Natural killer cell (primary cell): Measurements from ENCODE around the gene CCKAR. TPM values are rescaled to one million over a fixed set of nuclear protein-coding genes. Genes with fewer than 3 reads are reported as not detected.

ENCODE experiments used
- ATAC-seq, 3 donors: fragments of 150-1000 bp in 2 of 3; fragments of 200-7000 bp in 1 of 3; cut with Tn5 transposase; 1 replicate in 1 of 3; 2 replicates in 2 of 3; pipeline ENCODE4 v1.10.0; 2021; ENCODE audit warnings: mild to moderate bottlenecking in 2 of 3, moderate library complexity in 2 of 3
- DNase-seq, 2 donors: peaks; one replicate each; pipeline versions ENCODE4 v3.0.0 to v3.0.0-alpha.2; 2013 to 2021; ENCODE audit warnings: mixed read lengths in 1 of 2
- H3K27ac ChIP-seq: one replicate; pipeline ENCODE4 v1.5.1; 2013; ENCODE audit warnings: mild to moderate bottlenecking, low read length
- H3K27me3 ChIP-seq: one replicate; pipeline ENCODE4 v1.6.1; 2013; ENCODE audit warnings: low read length; ENCODE audit not compliant: control insufficient read depth, insufficient read depth
- H3K36me3 ChIP-seq: one replicate; pipeline ENCODE4 v1.6.1; 2013; ENCODE audit warnings: low read length; ENCODE audit not compliant: control insufficient read depth, insufficient read depth
- H3K4me1 ChIP-seq: one replicate; pipeline ENCODE4 v1.6.1; 2013; ENCODE audit warnings: low read length; ENCODE audit not compliant: control insufficient read depth, insufficient read depth
- H3K4me3 ChIP-seq: one replicate; pipeline ENCODE4 v1.5.1; 2013; ENCODE audit warnings: low read length
- H3K9me3 ChIP-seq: one replicate; pipeline ENCODE4 v1.6.1; 2013; ENCODE audit warnings: low read length; ENCODE audit not compliant: control insufficient read depth, insufficient read depth
- H3K27ac Mint-ChIP-seq, 2 donors: one replicate each; pipeline ENCODE4 v1.8.0; 2022; ENCODE audit warnings: mild to moderate bottlenecking in 2 of 2, mixed read lengths in 2 of 2, moderate library complexity in 1 of 2
- H3K27me3 Mint-ChIP-seq, 2 donors: one replicate each; pipeline ENCODE4 v1.8.0; 2022; ENCODE audit warnings: low read depth in 2 of 2, mixed read lengths in 2 of 2
- H3K36me3 Mint-ChIP-seq: one replicate; pipeline ENCODE4 v1.8.0; 2022; ENCODE audit warnings: mixed read lengths
- H3K4me1 Mint-ChIP-seq, 2 donors: one replicate each; pipeline ENCODE4 v1.8.0; 2022; ENCODE audit warnings: mixed read lengths in 2 of 2
- H3K4me3 Mint-ChIP-seq: one replicate; pipeline ENCODE4 v1.8.0; 2022; ENCODE audit warnings: mild to moderate bottlenecking, moderate library complexity, mixed read lengths
- H3K9me3 Mint-ChIP-seq, 2 donors: one replicate each; pipeline ENCODE4 v1.8.0; 2022; ENCODE audit warnings: mixed read lengths in 2 of 2
- CTCF ChIP-seq: fragments of 200-600 bp; IDR thresholded peaks from one replicate; pipeline ENCODE4 v1.8.0; 2022; ENCODE audit warnings: antibody characterized with exemption
- WGBS: methylation state at CpG from one replicate; pipeline ENCODE4 v1.1.7; 2013; ENCODE audit warnings: missing lambda C conversion rate; ENCODE audit not compliant: insufficient coverage; 5-methylcytosine and 5-hydroxymethylcytosine counted together
- intact Hi-C: fragments of 100-400 bp; cut with micrococcal nuclease; formaldehyde crosslinking; loops from one replicate; pipeline ENCODE4 v1.14.2; 2022
- total RNA-seq, 4 donors: library from RNA; stranded (reverse); fragments of 120-200 nt in 1 of 4; gene quantifications; one replicate each; pipeline versions ENCODE4 v1.2.3 to v1.2.4, GENCODE V29; 2013 to 2022

Gene CCKAR
- total RNA-seq, 3 donors from 2014 or later (not counting 1 experiment from before 2014, with no cell fraction given), result not detected

- H3K27me3 ChIP-seq, result no peaks in the 10 kb centered on the region
- H3K9me3 ChIP-seq, result no peaks in the 10 kb centered on the region
- Mint-ChIP-seq H3K36me3 (no peaks in the 10 kb centered on the region), H3K4me1 (no peaks in the 10 kb centered on the region), H3K9me3 (no peaks in the 10 kb centered on the region), H3K27ac (no peak overlapping the region), H3K27me3 (peaks cover 14 to 38% of the 10 kb centered on the region in 2 donors), H3K4me3 (no peak overlapping the region)
- WGBS, result 61% methylated on average over 4 of the region's 4 CpGs
- H3K27ac ChIP-seq, result no peak overlapping the region
- DNase-seq, result no peak
- TF ChIP-seq CTCF, result no peak
- ATAC-seq, result no peak
- H3K36me3 ChIP-seq, result no peaks in the 10 kb centered on the region
- H3K4me3 ChIP-seq, result no peak overlapping the region
- H3K4me1 ChIP-seq, result no peaks in the 10 kb centered on the region
- intact Hi-C loops, result no loop called here
Measured at GRCh38 chr4:26510334-26510964, 20.2 kb upstream of the CCKAR start.

- Mint-ChIP-seq H3K27ac (no peak overlapping the region), H3K4me3 (no peak overlapping the region), H3K9me3 (no peaks in the 10 kb centered on the region), H3K4me1 (no peaks in the 10 kb centered on the region), H3K27me3 (peaks cover 11 to 31% of the 10 kb centered on the region in 2 donors), H3K36me3 (no peaks in the 10 kb centered on the region)
- H3K36me3 ChIP-seq, result no peaks in the 10 kb centered on the region
- no peak overlapping the region for H3K27ac ChIP-seq
- no peak overlapping the region for H3K4me3 ChIP-seq
- no peak for TF ChIP-seq CTCF
- DNase-seq, result no peak
- no peaks in the 10 kb centered on the region for H3K4me1 ChIP-seq
- intact Hi-C loops, result no loop called here
- no peaks in the 10 kb centered on the region for H3K9me3 ChIP-seq
- WGBS, result 85% methylated on average over 8 of the region's 8 CpGs
- no peak for ATAC-seq
- H3K27me3 ChIP-seq, result no peaks in the 10 kb centered on the region
Measured at GRCh38 chr4:26509681-26510333, 19.5 kb upstream of the CCKAR start.

GRCh38 chr4:26507286-26507685 lies 17.0 kb upstream of the CCKAR start:
- Histone ChIP-seq H3K36me3 (no peaks in the 10 kb centered on the region), H3K4me3 (no peak overlapping the region), H3K4me1 (no peaks in the 10 kb centered on the region), H3K9me3 (no peaks in the 10 kb centered on the region), H3K27me3 (no peaks in the 10 kb centered on the region), H3K27ac (no peak overlapping the region)
- no peak for TF ChIP-seq CTCF
- H3K4me3 Mint-ChIP-seq, result no peak overlapping the region
- H3K4me1 Mint-ChIP-seq, result no peaks in the 10 kb centered on the region
- peaks cover 8 to 10% of the 10 kb centered on the region in 2 donors for H3K27me3 Mint-ChIP-seq
- H3K9me3 Mint-ChIP-seq, result no peaks in the 10 kb centered on the region
- DNase-seq (no peak), ATAC-seq (no peak)
- intact Hi-C loops, result no loop called here
- no peak overlapping the region for H3K27ac Mint-ChIP-seq
- H3K36me3 Mint-ChIP-seq, result no peaks in the 10 kb centered on the region
- WGBS, result 90% methylated on average over 4 of the region's 4 CpGs
